ENCODE data around the gene SPO11. TPM values are rescaled to one million over a fixed set of nuclear protein-coding genes. Genes with fewer than 3 reads are reported as not detected.
A peak's percentile ranks its signal among the peaks of the same experiment; 100 is the strongest.

SPO11 gene
- total and polyA plus RNA-seq, 2 of the 4 experiments (the other 2 are of a cell fraction): not detected

DNA sequence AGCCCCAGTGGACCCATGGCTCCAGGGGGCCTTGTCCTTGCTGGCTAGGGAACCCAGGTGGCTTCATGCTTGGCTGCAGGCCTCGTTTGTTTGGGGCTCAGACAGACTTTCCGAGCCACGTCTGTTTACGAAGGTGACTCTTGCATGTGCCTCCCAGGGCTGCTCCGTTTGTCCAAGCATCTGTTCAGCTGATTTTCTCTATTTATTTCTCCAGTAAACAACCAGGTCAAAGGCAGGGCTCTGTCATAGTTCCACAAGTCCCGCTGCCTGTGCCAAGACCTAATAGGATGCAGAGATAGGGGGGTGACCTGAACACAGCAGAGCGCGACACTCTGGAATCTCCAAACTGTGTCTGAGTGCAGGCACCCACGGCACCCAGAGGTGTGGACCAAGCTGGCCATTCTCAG, 12.8 kb upstream of the SPO11 start:
- H4K91ac ChIP-seq (ENCODE audit: insufficient read depth, low read depth, low read length): no peak overlapping the region
- no peak overlapping the region for H3K18ac ChIP-seq (ENCODE audit: low read depth, low read length)
- dilution Hi-C loops (cut with HindIII; ENCODE audit: low sequenced_read_pairs, unreplicated experiment): no loop called here
- H4K5ac ChIP-seq (ENCODE audit: low read depth, low read length): no peak overlapping the region
- H3K27me3 ChIP-seq (ENCODE audit: control insufficient read depth, insufficient read depth, low read length): no peaks in the 10 kb centered on the region; the same call in 1 of the 2 replicates
- H3K23ac ChIP-seq (ENCODE audit: low read depth, low read length): no peak overlapping the region
- ATAC-seq (ENCODE audit: low read depth) (no peak), DNase-seq (no peak)
- no peaks in the 10 kb centered on the region for H4K20me1 ChIP-seq (ENCODE audit: insufficient read depth, low read length)
- POLR2A ChIA-PET (ENCODE audit: unreplicated experiment): no interaction called here
- no peak overlapping the region for H2AFZ ChIP-seq (replicated peaks; ENCODE audit: low read length, poor library complexity)
- intact Hi-C loops (cut with micrococcal nuclease): no loop called here
- H3K4me2 ChIP-seq (ENCODE audit: low read depth, low read length): no peak overlapping the region
- no peak overlapping the region for H3K14ac ChIP-seq (replicated peaks; ENCODE audit: low read depth, low read length)
- in situ Hi-C loops (cut with MboI; ENCODE audit: low sequenced_read_pairs): no loop called here
- H2BK5ac ChIP-seq (ENCODE audit: low read depth, low read length, poor library complexity, severe bottlenecking): no peak overlapping the region
- no peak overlapping the region for H3K27ac ChIP-seq (ENCODE audit: insufficient read depth, low read length)
- BruUV-seq (replicated peaks): no TSS peak
- no peak overlapping the region for H3K56ac ChIP-seq (ENCODE audit: extremely low read depth, insufficient read depth, low read length)
- WGBS, 2 experiments (ENCODE audit: extremely low coverage in 2 of 2, insufficient read length in 1 of 2): 37% methylated on average over 2 of the region's 9 CpGs; no CpG with 5 or more reads in 1 of the 2 experiments
- H4K8ac ChIP-seq (ENCODE audit: low read depth in 2 of 2, low read length in 2 of 2): no peak overlapping the region
- no peak for TF ChIP-seq SMC3 (IDR thresholded peaks at IDR 0.05; ENCODE audit: low read depth, low read length)
- TF ChIP-seq MAZ (IDR thresholded peaks at IDR 0.05; ENCODE audit: borderline replicate concordance, low read depth, low read length): no peak
- no peak for TF ChIP-seq POLR2A (IDR thresholded peaks at IDR 0.05; ENCODE audit: low read depth, low read length)
- TF ChIP-seq, protein P1, sequence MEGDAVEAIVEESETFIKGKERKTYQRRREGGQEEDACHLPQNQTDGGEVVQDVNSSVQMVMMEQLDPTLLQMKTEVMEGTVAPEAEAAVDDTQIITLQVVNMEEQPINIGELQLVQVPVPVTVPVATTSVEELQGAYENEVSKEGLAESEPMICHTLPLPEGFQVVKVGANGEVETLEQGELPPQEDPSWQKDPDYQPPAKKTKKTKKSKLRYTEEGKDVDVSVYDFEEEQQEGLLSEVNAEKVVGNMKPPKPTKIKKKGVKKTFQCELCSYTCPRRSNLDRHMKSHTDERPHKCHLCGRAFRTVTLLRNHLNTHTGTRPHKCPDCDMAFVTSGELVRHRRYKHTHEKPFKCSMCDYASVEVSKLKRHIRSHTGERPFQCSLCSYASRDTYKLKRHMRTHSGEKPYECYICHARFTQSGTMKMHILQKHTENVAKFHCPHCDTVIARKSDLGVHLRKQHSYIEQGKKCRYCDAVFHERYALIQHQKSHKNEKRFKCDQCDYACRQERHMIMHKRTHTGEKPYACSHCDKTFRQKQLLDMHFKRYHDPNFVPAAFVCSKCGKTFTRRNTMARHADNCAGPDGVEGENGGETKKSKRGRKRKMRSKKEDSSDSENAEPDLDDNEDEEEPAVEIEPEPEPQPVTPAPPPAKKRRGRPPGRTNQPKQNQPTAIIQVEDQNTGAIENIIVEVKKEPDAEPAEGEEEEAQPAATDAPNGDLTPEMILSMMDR (conservative IDR thresholded peaks at IDR 0.05; ENCODE audit: low read depth, low read length): no peak
- no peak for TF ChIP-seq FOS (IDR thresholded peaks at IDR 0.05; ENCODE audit: low read depth, low read length)
- TF ChIP-seq MAFK (IDR thresholded peaks at IDR 0.05; ENCODE audit: low read depth, low read length): no peak
- TF ChIP-seq CEBPB (IDR thresholded peaks at IDR 0.05; ENCODE audit: low read depth, low read length): no peak
- TF ChIP-seq, protein P2, sequence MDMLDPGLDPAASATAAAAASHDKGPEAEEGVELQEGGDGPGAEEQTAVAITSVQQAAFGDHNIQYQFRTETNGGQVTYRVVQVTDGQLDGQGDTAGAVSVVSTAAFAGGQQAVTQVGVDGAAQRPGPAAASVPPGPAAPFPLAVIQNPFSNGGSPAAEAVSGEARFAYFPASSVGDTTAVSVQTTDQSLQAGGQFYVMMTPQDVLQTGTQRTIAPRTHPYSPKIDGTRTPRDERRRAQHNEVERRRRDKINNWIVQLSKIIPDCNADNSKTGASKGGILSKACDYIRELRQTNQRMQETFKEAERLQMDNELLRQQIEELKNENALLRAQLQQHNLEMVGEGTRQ (IDR thresholded peaks at IDR 0.05; ENCODE audit: low read depth, low read length): no peak
- no peak for TF ChIP-seq BHLHE40 (IDR thresholded peaks at IDR 0.05; ENCODE audit: low read depth, low read length)
- no peak for TF ChIP-seq CHD1 (IDR thresholded peaks at IDR 0.05; ENCODE audit: low read depth, low read length)
- TF ChIP-seq RCOR1 (IDR thresholded peaks at IDR 0.05; ENCODE audit: insufficient replicate concordance, low read length): no peak
- TF ChIP-seq RAD21 (IDR thresholded peaks at IDR 0.05; ENCODE audit: low read length): no peak
- TF ChIP-seq RFX5 (IDR thresholded peaks at IDR 0.05; ENCODE audit: low read depth, low read length): no peak
- TF ChIP-seq, protein P3, sequence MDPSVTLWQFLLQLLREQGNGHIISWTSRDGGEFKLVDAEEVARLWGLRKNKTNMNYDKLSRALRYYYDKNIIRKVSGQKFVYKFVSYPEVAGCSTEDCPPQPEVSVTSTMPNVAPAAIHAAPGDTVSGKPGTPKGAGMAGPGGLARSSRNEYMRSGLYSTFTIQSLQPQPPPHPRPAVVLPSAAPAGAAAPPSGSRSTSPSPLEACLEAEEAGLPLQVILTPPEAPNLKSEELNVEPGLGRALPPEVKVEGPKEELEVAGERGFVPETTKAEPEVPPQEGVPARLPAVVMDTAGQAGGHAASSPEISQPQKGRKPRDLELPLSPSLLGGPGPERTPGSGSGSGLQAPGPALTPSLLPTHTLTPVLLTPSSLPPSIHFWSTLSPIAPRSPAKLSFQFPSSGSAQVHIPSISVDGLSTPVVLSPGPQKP (IDR thresholded peaks at IDR 0.05; ENCODE audit: borderline replicate concordance, low read depth, low read length): no peak
- no peak overlapping the region for H3K9ac ChIP-seq (ENCODE audit: low read depth, low read length)
- no peak overlapping the region for H2BK20ac ChIP-seq (ENCODE audit: low read depth, low read length)
- no peak overlapping the region for H2AK5ac ChIP-seq (ENCODE audit: low read depth, low read length)
- CTCF ChIA-PET: no interaction called here
- no peak overlapping the region for H3K4ac ChIP-seq (ENCODE audit: low read depth, low read length)
- no peak overlapping the region for H2BK15ac ChIP-seq (ENCODE audit: low read depth, low read length)
- no peaks in the 10 kb centered on the region for H3K36me3 ChIP-seq (ENCODE audit: control insufficient read depth, insufficient read depth, low read length)
- H3K9me1 ChIP-seq (ENCODE audit: insufficient read depth, low read length): no peaks in the 10 kb centered on the region
- H2AK9ac ChIP-seq (replicated peaks; ENCODE audit: low read depth, low read length, poor library complexity): peak overlapping the region; percentile 49
- H3K79me1 ChIP-seq (ENCODE audit: low read depth in 1 of 2, low read length in 2 of 2): no peaks in the 10 kb centered on the region
- H3K9me3 ChIP-seq (ENCODE audit: control insufficient read depth, insufficient read depth, low read length): no peaks in the 10 kb centered on the region
- H3K4me3 ChIP-seq (ENCODE audit: insufficient read depth, low read depth, low read length): no peak overlapping the region
- no peaks in the 10 kb centered on the region for H3K4me1 ChIP-seq (ENCODE audit: control insufficient read depth, insufficient read depth, low read length)
- no peak overlapping the region for H2BK120ac ChIP-seq (ENCODE audit: low read depth, low read length)

Measured in IMR-90 (cell line).